HG03558 (cell line): Measurements from ENCODE around the gene ATG2A.

Experiments
- ATAC-seq: cut with Tn5 transposase; IDR thresholded peaks from one replicate; pipeline ENCODE4 v1.9.1; 2021; ENCODE audit warnings: moderate number of reproducible peaks; ENCODE audit not compliant: unreplicated experiment; ENCODE audit errors: extremely low read depth

ATG2A gene

DNA sequence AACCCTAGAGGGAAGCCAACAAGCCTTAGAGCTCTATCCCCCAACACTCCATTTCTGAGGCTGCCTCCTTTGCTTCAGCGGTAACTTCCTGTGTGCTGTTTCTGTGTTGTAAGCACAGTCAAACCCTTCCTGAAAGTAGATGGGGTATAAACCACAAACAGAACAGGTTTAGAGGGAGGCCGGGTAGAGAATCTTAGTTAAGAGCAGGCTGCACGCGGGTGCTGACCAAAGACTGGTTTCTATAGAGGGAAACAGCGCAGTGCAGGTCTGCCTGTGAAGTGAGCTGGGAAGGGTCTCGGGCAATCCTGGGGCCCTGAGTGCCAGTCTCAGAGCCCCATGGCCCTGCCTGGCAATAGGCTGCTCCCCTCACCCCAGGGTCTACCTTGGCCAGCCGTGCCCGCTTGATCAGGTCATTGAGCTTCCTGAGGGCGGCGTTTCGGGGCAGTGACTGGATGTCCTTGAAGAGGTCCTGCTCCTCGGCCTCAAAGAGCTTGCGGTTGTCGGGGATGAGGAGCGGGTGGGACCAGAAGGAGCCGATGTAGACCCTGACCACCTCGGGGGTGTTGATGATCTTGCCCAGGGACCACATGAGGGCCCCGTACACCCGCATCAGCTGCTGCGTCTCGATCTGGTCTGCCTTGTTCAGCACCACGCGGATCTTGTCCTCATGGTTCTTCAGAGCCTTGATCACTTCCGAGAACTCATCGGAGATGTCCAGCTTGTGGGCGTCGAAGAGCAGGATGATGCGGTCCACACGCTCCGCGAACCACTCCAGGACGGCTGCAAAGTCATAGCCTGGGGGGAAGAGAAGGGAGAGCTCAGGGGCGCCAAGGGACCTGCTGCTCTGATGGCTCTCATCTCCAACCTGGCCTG is 57.2 kb downstream of the ATG2A start:
- peak; percentile 48 for ATAC-seq

DNA sequence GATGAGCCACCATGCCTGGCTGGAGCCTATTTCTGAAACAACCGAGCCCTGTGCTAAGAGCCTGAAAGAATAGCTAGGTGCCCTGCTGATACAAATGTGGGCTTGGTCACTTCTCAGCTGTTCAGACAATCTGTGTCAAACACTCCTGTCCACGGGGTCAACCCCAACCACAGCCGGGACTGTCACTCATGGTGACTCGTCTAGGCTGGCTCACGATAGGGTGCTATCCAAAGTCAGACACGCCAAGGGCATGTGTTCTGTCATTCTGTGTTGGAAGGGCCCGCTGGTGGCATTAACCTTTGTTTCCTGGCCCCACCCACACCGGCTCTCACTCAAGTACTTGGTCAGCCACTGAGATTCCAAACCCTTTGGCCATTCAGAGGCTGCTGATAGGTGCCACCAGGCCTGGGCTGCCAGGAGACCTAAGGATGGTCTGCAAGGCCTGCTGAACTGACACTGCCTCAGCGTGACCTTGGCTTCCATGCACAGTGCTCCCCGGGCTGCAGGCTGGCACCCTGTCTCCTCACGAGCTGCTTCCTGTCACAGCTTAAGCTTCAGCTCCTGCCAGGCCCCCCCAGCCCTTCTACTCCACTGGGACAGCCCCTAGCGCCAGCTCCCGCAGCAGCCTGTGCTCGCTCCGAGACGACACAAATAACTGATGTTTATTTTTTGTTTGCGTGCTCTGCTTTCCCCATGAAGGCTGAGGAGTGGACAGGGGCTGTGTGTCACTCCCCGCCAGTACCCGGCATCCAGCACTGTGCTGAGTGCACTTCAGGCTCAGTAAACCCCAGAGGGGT is 58.3 kb downstream of the ATG2A start:
- no peak for ATAC-seq

DNA sequence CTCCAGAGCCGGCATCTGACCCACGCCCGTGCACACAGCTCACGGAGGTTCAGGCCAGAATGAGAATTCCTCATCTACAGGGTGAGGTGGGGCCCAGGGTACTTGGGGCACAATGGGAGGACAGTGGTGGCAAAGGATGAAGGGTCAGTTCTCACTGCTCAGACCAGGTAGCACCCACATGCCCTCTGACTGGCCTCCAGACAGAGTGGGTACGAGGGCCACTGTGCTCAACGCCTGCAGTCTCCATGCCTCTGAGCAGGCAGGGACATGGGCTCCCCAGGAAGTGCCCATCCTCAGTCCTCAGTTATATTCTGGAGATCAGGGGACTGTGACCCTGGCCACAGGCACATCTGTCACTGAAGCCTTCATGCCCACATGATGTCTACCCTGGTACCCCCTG is 59.5 kb downstream of the ATG2A start:
- no peak for ATAC-seq

DNA sequence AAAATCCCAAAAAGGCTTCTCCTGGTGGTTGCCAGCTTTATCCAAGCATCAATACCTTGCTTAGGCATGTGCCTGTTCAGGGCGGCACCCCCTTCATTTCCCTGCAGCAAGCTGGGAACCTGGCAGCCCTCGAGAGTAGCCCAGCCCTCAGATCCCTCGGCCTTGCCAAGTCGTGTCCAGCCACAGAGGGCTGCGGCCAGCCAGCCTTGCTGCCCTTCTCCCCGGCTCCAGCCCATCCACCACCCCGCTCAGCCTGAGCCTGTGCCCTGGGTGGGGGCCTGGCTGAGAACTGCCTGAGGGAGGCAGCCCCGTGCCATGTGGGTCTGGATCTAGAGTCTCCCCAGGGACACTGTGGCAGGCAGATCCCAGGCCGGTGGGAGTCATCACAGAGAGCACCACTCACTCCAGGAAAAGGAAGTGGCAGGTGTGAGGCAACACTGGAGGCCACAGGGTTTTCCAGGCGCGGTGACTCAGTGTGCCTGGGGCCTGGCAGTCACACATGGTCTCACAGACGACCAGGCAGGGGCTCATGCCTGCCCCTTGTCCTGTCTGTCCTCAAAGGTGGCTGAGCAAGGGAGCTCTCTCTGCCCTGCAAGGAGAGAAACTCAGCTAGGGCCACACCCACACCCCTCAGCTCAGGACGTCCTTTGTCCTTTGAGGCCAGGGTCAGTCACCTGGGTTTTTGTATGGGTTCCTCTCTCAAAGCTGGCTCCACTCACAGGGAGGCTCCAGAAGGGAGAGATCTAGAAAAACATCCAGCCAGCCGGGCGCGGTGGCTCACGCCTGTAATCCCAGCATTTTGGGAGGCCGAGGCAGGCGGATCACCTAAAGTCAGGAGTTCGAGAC is 60.4 kb downstream of the ATG2A start:
- ATAC-seq, result no peak

DNA sequence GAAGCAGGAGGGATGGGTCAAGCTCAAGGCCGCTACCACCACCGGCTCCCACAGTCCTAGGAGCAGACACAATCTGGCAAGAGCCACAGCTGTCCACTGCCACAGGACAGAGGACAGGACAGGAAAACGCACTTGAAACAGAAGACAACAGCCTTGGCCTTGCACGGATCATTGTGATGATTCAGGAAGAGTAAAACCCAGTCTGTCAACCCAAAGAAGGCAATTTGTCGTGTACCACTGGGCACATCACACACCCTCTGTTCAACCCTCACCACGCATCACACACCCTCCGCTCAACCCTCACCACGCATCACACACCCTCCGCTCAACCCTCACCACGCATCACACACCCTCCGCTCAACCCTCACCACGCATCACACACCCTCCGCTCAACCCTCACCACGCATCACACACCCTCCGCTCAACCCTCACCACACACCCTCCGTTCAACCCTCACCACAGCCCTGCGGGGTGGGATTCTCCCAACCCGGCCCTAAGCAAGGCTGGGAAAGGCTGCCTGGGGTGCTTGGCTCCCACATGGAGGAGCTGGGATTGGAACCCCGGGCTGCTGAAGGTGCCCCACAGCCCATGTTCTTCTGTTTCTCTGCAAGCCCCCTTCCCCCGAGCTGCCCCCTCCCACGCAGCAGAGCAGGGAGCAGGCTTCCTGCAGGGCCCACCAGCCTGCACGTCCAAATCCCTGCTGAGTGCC is 61.3 kb downstream of the ATG2A start:
- ATAC-seq, result no peak

DNA sequence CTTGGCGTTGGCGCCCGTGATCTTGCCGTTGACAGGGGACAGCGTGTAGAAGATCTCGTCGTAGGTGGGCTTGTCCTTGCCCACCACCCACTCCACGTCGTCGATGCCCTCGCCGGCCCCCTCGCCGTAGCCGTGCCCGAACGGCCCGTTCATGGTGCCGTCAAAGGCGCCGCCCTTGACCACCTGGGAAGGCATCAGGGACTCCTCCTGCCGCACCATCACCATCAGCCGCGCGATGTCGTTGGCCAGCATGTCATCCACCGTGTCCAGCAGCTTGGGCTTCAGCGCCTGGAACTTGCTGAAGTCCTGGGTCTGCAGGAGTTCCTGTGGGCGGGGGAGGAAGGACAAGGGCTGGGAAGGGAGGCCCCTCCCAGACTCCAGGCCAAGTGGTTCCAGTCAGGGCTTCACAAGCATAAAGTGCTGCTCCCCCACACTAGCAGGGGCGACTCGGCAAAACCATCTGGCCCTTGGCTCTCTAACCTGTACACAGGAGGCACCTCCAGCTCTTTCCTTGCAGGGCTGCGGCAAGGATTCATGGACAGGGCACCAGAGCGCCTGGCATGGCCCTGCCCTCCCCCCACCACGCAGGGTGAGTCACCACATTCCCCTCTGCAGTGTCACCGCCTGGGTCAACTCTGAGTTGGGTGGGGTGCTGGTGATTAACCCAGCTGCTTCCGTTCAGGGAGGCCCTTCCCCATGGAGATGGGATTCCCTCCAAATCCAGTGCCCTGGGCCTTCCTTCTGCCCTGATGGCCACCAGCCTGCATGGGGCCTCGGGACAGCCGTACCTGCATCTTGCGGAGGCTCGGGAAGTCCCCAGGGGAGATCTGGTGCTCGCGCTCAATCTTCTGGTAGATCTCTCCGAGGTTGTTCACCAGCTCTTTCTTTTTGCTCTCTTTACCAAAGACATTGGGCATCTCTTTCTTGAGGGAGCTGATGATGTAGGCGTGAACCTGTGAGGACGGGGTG is 62.2 kb downstream of the ATG2A start:
- ATAC-seq, result no peak

DNA sequence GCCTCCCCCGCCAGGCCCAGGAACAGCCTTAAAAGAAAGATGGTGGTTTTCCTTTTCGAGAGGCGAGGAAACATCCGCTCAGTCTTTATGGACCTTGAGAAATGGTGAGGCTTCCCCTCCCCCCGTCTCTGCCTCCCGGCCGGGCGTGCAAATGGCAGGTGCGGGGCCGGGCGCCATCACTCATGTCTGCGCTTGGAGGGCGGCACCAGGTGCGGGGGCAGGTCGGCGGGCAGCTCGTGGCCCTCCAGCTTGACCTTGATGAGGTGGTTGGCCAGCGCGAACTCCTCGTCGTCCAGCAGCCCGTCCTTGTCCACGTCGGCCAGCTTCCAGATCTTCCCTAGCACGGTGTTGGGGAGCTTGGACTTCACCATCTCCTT is 62.9 kb downstream of the ATG2A start:
- no peak for ATAC-seq

DNA sequence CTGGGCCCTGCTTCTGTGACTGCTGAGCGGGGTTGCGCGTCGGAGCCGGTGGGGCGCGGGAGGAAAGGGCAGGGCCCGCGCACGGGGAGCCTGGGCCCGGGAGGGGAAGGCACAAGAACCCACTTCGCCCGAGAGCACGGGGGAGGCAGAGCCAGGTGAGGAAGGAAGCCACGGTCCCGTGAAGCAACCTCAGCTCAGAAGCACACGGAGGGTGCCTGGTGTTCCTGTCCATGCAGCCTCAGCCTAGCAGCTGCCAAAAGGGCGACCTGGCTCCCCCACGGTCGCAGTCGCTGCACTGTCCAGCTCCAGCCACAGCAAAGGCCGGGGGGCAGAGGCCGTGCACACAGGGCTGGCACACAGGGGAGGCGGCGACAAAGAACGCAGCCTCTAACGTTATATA is 63.3 kb downstream of the ATG2A start:
- ATAC-seq, result no peak

DNA sequence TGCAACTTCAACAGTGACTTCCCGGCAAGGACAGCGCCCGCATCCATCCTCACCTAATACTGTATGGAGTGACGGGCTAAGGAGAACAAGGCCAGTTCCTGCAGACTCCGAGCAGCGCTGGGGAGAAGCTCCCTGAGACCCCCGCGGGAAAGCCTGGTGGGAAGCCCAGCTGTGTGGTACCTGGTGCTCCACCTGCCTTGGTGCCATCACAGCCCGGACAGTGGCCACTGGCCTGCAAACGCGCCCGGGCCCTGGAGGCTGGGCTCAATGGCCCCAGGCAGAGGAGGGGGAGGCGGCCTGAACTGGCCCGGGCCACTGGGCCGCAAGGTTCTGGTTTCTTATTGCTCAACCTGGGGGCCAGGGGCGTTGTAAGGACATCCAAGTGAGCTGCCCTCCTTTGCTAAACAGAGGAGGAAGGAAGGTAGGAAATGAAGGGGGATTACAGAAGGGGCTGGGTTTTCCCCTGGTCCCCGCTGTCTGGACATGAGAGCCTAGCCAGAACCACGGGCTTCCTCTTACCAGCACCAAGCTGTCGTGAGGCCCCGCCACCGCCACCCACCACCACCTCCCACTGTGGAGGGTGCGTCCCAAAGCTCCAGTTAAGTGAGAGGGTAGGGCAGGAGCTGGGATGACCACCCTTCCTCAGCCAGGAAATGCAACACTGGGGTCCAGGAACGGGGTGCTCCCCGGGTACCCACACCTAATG is 64.1 kb downstream of the ATG2A start:
- no peak for ATAC-seq

DNA sequence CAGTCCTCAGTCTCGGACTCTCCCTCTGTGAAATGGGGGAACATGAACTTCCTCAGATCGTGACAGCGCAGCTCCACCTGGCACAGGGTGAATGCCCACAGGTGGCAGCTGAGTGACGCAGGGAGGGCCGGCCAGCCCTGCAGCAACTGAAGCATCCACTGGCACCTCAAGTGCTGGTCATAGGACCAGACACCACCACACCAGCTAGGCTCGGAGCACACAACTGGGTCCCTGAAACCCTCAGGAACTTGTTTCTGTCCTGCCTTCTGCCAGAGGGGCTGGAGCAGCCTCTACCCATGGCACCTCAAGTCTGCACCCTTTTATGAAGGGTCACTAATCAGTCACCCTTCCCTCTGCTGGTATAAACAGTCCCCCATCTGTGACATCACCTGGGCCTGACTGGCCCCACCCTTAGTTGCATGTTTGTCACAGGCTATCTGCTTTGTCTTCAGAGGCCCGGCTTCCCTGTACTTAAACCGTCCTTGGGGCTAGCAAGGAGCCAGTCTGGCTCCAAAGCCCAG is 65.1 kb downstream of the ATG2A start:
- ATAC-seq, result no peak

DNA sequence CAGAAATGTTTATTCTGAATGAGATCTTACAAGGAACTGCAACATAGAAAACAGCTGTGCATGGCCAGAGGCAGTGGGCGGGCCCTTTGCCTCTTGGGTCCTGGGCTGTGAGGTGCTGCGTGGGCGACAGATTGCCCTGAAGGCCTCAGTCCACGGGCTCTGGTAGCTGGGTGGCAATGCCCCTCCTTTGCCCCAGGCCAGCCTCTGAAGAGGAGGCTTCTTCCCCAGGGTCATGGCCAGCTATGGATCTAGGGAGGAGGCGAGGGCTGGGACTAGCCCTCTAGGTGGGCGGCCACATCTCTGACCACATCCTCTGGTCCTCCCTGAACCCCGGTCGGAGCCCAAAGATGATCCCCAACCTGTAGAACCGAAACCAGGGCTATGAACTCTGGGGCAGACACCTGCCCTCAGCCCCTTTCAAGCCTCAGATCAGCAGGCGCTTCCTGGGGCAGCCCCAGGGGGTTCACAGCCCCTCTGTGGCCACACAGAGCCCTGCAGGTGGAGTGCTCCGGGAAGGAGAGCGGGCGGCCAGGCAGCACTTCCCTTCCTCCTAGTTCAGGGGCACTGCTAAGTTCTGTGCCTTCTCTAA is 65.9 kb downstream of the ATG2A start:
- peak; percentile 48 for ATAC-seq

DNA sequence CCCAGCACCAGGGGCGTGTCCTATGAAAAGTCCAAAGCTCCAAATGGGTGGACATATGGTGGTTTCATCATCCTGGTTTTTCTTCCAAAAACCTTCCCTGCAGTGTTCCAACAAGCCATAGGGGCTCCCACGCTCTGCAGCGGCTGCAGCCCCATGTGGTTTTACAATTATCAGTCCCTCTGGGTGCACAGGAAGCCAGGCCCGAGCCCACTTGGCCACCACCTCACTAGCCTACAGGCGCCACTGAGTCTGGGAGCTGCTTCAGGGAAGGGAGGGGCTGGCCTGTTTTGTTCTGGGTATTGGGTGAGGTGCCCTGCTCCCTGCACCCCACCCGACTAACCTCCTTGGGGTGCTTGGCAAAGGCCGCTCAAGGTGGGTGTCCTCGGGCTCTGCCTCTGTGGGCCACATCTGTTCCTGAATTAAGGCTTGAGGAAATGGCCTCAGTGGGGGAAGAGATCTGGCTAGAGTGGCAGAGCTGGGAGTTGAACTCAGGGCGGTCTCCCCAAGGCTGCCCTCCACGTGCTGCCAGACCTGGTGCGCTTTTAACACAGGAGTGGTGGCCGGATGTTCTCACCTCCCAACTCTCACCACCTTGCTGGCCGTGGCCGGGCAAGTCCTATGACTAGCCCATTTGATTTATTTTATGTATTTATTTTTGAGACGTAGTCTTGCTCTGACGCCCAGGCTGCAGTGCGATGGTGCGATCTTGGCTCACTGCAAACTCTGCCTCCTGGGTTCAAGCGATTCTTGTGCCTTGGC is 67.2 kb downstream of the ATG2A start:
- ATAC-seq, result no peak

DNA sequence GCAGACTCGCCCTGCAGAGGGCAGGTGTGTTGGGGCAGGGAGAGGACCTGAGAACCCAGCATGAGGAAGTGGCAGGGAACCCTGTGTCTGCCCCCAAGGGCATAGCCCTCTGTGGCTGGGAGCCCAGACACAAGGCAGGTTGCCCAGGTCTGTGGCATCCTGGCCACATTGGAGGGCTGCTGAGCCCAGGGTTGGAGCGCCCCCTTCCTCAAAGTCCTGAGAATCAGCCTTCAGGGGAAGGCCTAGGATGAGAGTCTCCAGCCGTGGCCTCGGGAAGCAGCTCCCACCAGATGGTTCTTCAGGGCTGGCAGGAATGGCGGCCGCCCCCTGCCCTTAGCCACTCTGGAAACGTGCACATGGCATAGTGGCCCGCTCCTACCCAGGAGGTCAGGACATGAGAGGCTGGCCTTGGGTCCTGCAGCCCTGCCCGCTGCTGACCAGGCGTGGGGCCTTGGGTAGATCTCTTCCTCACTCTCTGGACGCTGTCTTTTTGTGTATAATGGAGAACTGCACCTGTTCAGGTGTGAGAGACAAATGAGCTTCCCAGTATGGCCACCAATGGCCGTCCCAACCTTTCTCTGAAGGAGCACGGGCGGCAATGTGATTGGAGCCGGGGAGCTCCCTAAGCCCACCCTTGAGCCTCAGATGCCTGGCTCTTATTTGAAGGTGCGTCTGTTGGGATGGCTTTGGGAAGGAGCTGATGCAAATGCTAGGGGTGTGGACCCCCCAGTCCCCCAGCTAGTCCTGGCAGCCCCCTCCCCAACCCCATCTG is 68.0 kb downstream of the ATG2A start:
- ATAC-seq, result no peak

DNA sequence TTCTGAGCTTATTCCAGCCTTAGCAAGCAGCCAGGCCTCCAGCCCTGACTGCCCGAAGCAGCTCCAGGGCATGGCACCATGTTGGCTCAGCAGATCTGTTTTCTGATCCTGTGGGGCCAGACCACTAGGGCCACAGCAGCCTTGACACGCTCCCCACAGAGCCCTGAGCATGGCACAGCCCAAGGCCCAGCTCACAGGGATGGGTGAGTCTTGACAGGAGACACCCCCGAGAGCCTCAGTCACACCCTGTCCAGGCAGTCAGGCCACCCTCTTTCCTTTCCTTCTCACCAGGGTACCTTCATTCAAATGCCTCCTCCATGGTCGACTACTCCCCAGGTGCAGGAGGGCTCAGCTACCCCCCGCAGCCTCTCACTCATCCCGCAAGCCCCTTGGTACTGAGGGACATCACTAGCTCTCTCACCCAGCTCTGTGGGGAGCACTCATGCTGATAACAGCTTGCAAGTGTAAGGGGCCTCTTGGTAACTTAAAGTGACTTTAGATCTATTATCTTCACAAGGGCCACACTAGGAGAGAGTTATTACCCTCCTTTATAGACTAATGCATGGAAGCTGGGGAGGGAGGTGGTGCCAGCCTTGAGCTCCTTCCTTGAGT is 68.7 kb downstream of the ATG2A start:
- ATAC-seq, result no peak

DNA sequence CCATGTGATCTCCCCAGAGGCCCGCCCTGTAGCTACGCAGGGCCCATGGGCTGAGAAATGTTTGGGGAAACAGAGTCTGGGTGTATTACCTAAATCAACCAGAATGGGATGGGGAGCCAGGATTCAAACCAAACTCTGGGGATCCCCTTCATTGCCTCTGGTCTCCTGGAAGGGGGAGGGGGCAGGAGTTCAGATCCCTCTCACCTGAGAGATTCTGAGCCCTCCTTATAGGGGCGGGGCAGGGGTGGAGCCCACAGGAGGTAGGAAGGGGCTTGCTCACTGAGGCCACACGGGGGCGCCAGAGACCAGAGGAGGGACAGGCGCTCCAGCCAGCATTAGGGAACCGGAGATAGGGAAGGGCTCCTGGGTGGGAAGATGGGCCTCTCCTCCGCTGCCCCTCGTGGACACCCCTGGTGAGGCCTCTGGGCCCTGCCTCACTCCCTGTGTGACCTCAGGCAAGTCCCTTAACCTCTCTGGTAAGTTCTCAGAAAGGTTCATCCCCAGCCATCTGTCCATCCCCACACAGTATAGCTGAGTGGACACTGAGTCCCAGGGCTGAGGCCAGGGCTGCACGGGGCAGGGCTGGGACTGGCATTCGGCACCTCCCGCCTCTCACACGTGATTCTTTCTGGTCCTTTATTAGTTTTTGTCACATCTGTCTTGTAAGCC is 69.9 kb downstream of the ATG2A start:
- ATAC-seq, result no peak
